HG03066 (cell line): ENCODE results near the gene PIAS4.

Experiments used
- ATAC-seq: cut with Tn5 transposase; IDR thresholded peaks from one replicate; pipeline ENCODE4 v1.9.1; 2021; ENCODE audit warnings: low read depth; ENCODE audit not compliant: unreplicated experiment

The PIAS4 gene

GRCh38 chr19:4068047-4068966 lies 60.8 kb downstream of the PIAS4 start:
- ATAC-seq = no peak

- no peak for ATAC-seq
Observed at GRCh38 chr19:4069331-4069959, 61.9 kb downstream of the PIAS4 start.

GRCh38 chr19:4071610-4072009 lies 64.1 kb downstream of the PIAS4 start:
- no peak for ATAC-seq

- no peak for ATAC-seq
Observed at GRCh38 chr19:4075373-4075772, 67.8 kb downstream of the PIAS4 start.

- ATAC-seq = no peak
Observed at GRCh38 chr19:4077007-4077374, 69.5 kb downstream of the PIAS4 start.

- ATAC-seq = no peak
Observed at GRCh38 chr19:4077800-4078684, 70.5 kb downstream of the PIAS4 start.

- ATAC-seq = no peak
Observed at GRCh38 chr19:4080473-4080872, 72.9 kb downstream of the PIAS4 start.

GRCh38 chr19:4081441-4082129 lies 74.0 kb downstream of the PIAS4 start:
- no peak for ATAC-seq

- ATAC-seq = no peak
Observed at GRCh38 chr19:4082172-4082571, 74.6 kb downstream of the PIAS4 start.

- no peak for ATAC-seq
Observed at GRCh38 chr19:4083677-4084546, 76.4 kb downstream of the PIAS4 start.

- ATAC-seq = no peak
Observed at GRCh38 chr19:4084547-4084877, 77.0 kb downstream of the PIAS4 start.

GRCh38 chr19:4086411-4086867 lies 78.9 kb downstream of the PIAS4 start:
- no peak for ATAC-seq

GRCh38 chr19:4087787-4088679 lies 80.5 kb downstream of the PIAS4 start:
- ATAC-seq = no peak

- peak; percentile 36 for ATAC-seq
Observed at GRCh38 chr19:4088975-4089374, 81.4 kb downstream of the PIAS4 start.
